ENCODE measurements around the gene CERCAM.

- no peak for TF ChIP-seq CTCF (IDR thresholded peaks at IDR 0.05; ENCODE audit: insufficient read depth, low read length, poor library complexity, severe bottlenecking)
- TF ChIP-seq EZH2phosphoT487 (conservative IDR thresholded peaks at IDR 0.05; ENCODE audit: low read length) = no peak
Measured at GRCh38 chr9:128424268-128424780, 3.7 kb downstream of the CERCAM start.
